Measurements from ENCODE around the gene PCID2. TPM values are rescaled to one million over a fixed set of nuclear protein-coding genes. Genes with fewer than 3 reads are reported as not detected.

PCID2 gene
- polyA plus RNA-seq, 1 experiment = 107 TPM

DNA sequence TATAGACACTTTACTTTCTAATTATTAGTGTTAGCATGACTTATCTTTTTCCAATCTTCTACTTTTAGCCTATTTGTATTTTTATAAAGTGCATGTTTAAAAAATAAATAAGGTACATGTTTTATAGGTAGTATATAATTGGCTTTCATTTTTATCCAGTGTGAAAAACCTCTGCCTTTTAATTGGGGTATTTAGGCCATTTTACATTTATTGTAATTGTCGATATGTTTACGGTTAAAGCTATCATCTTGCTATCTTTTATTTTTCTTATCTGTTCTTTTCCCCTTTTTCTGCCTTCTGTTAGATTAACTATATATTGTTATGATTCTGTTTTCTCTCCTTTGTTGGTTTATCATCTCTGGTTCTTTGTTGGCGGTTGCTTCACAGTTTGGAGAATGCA, 40.9 kb downstream of the PCID2 start:
- H3K27me3 ChIP-seq (ENCODE audit: control insufficient read depth, insufficient read depth, low read length) = peaks cover 4% of the 10 kb centered on the region
- no peak overlapping the region for H3K27ac ChIP-seq (ENCODE audit: low read depth, low read length)
- DNase-seq (ENCODE audit: low read depth, low spot score) = no peak
- ChIA-PET CTCF (no interaction called here), POLR2A (interaction anchor here (1.0 kb wide), 1 partner anchor 41 kb away, joined by 3 read pairs; the partner anchor contains the start of gene CUL4A)
- peaks cover 2% of the 10 kb centered on the region; the same call in 1 of the 2 replicates for H3K9me3 ChIP-seq (ENCODE audit: control insufficient read depth, insufficient read depth, low read length)
- no peak overlapping the region for H3K4me3 ChIP-seq (ENCODE audit: low read depth, low read length)
- TF ChIP-seq CTCF (IDR thresholded peaks at IDR 0.05; ENCODE audit: low read depth, low read length) = no peak

DNA sequence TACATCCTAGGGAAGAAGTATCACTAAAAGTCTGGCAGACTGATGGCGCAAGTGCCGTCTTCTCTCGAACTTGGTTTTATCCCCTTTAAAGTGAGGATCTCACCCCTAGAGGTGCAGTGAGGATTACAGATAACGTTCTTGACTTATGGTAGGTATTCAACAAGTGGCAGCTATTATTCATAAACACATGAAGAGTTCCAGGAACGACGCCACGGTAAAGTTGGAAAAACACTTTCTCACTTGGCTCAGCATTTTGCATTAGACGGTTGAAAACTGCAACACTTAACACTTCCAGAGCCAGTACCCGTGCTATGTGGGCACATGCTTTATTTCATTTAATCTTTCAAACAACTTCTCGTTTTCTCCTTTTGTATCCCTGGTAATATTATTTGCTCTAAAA, 41.3 kb downstream of the PCID2 start:
- CTCF ChIA-PET = no interaction called here
- TF ChIP-seq CTCF (IDR thresholded peaks at IDR 0.05; ENCODE audit: low read depth, low read length) = no peak
- H3K27me3 ChIP-seq (ENCODE audit: control insufficient read depth, insufficient read depth, low read length) = peaks cover 4% of the 10 kb centered on the region
- H3K9me3 ChIP-seq (ENCODE audit: control insufficient read depth, insufficient read depth, low read length) = peaks cover 2% of the 10 kb centered on the region; the same call in 1 of the 2 replicates
- DNase-seq (ENCODE audit: low read depth, low spot score) = no peak
- POLR2A ChIA-PET = interaction anchor here (1.0 kb wide), 1 partner anchor 42 kb away, joined by 3 read pairs; the partner anchor contains the start of gene CUL4A
- H3K4me3 ChIP-seq (ENCODE audit: low read depth, low read length) = no peak overlapping the region
- no peak overlapping the region for H3K27ac ChIP-seq (ENCODE audit: low read depth, low read length)

GRCh38 chr13:113166681-113167080, 41.8 kb downstream of the PCID2 start:
- DNase-seq (ENCODE audit: low read depth, low spot score) = no peak
- POLR2A ChIA-PET = interaction anchor here (0.6 kb wide), 1 partner anchor 42 kb away, joined by 4 read pairs; no protein-coding TSS in a partner anchor

DNA sequence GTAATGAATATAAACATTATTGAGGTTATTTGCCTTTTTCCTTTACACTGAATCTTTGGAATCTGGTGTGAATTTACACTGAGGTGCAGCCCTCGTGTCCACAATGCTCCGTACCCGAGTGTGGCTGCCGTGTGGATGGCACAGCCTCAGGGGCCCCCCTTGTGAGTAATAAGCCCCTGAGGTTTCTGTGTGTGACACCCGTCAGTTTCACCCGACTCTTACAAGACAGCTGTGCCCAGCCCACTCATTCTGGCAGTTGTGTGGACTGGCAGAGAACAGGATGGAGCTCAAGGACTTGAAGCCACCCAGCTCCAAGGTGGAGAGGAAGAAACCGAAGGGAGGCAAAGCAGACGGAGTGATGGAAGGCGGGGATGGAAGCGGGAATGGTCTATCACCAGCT, 42.2 kb downstream of the PCID2 start:
- TF ChIP-seq CTCF (IDR thresholded peaks at IDR 0.05; ENCODE audit: low read depth, low read length) = no peak
- ChIA-PET POLR2A (interaction anchor here (0.6 kb wide), 1 partner anchor 43 kb away, joined by 4 read pairs; no protein-coding TSS in a partner anchor), CTCF (no interaction called here)
- no peak for DNase-seq (ENCODE audit: low read depth, low spot score)
- H3K27me3 ChIP-seq (ENCODE audit: control insufficient read depth, insufficient read depth, low read length) = peaks cover 4% of the 10 kb centered on the region
- H3K4me3 ChIP-seq (ENCODE audit: low read depth, low read length) = no peak overlapping the region
- no peak overlapping the region for H3K27ac ChIP-seq (ENCODE audit: low read depth, low read length)
- H3K9me3 ChIP-seq (ENCODE audit: control insufficient read depth, insufficient read depth, low read length) = 0 out of 2 replicates have a peak, but pooled peaks cover 2% of the 10 kb centered on the region

More at GRCh38 chr13:113166681-113167080, 41.8 kb downstream of the PCID2 start:
- Histone ChIP-seq H3K27me3 (ENCODE audit: control insufficient read depth, insufficient read depth, low read length) (peaks cover 4% of the 10 kb centered on the region), H3K27ac (ENCODE audit: low read depth, low read length) (no peak overlapping the region), H3K9me3 (ENCODE audit: control insufficient read depth, insufficient read depth, low read length) (peaks cover 2% of the 10 kb centered on the region; the same call in 1 of the 2 replicates), H3K4me3 (ENCODE audit: low read depth, low read length) (no peak overlapping the region)
- CTCF ChIA-PET = no interaction called here
- TF ChIP-seq CTCF (IDR thresholded peaks at IDR 0.05; ENCODE audit: low read depth, low read length) = no peak

- Histone ChIP-seq H3K9me3 (ENCODE audit: control insufficient read depth, insufficient read depth, low read length) (0 out of 2 replicates have a peak, but pooled peaks cover 2% of the 10 kb centered on the region), H3K4me3 (ENCODE audit: low read depth, low read length) (no peak overlapping the region), H3K27me3 (ENCODE audit: control insufficient read depth, insufficient read depth, low read length) (peaks cover 4% of the 10 kb centered on the region), H3K27ac (ENCODE audit: low read depth, low read length) (no peak overlapping the region)
- CTCF ChIA-PET = no interaction called here
- no peak for TF ChIP-seq CTCF (IDR thresholded peaks at IDR 0.05; ENCODE audit: low read depth, low read length)
- POLR2A ChIA-PET = interaction anchor here (0.5 kb wide), 1 partner anchor 44 kb away, joined by 3 read pairs; no protein-coding TSS in a partner anchor
- no peak for DNase-seq (ENCODE audit: low read depth, low spot score)
Measured at GRCh38 chr13:113164492-113164891, 44.0 kb downstream of the PCID2 start.
